HG02970 (cell line): Measurements from ENCODE around the gene DHX38.

Experiments
- ATAC-seq: cut with Tn5 transposase; IDR thresholded peaks from one replicate; pipeline ENCODE4 v1.9.1; 2021; ENCODE audit warnings: mild to moderate bottlenecking, moderate library complexity, moderate number of reproducible peaks; ENCODE audit not compliant: unreplicated experiment, low FRiP score

DHX38 gene

GRCh38 chr16:72113616-72113945 is 19.9 kb downstream of the DHX38 start:
- no peak for ATAC-seq

GRCh38 chr16:72120026-72120425 is 26.4 kb downstream of the DHX38 start:
- no peak for ATAC-seq

GRCh38 chr16:72122308-72122707 is 28.7 kb downstream of the DHX38 start:
- ATAC-seq, result no peak

- no peak for ATAC-seq
Measured at GRCh38 chr16:72122916-72123315, 29.3 kb downstream of the DHX38 start.

- ATAC-seq, result no peak
Measured at GRCh38 chr16:72123426-72123825, 29.8 kb downstream of the DHX38 start.

GRCh38 chr16:72124148-72124547 is 30.5 kb downstream of the DHX38 start:
- ATAC-seq, result no peak

- no peak for ATAC-seq
Measured at GRCh38 chr16:72124761-72125634, 31.4 kb downstream of the DHX38 start.

- no peak for ATAC-seq
Measured at GRCh38 chr16:72125635-72126428, 32.2 kb downstream of the DHX38 start.

GRCh38 chr16:72126429-72126765 is 32.8 kb downstream of the DHX38 start:
- ATAC-seq, result no peak

- ATAC-seq, result no peak
Measured at GRCh38 chr16:72128701-72129100, 35.1 kb downstream of the DHX38 start.

- no peak for ATAC-seq
Measured at GRCh38 chr16:72129976-72130656, 36.5 kb downstream of the DHX38 start.

- no peak for ATAC-seq
Measured at GRCh38 chr16:72131036-72131435, 37.4 kb downstream of the DHX38 start.

GRCh38 chr16:72132726-72133125 is 39.1 kb downstream of the DHX38 start:
- ATAC-seq, result no peak

GRCh38 chr16:72134507-72134906 is 40.9 kb downstream of the DHX38 start:
- ATAC-seq, result no peak

GRCh38 chr16:72137380-72138063 is 43.9 kb downstream of the DHX38 start:
- ATAC-seq, result no peak

GRCh38 chr16:72138064-72138572 is 44.5 kb downstream of the DHX38 start:
- ATAC-seq, result no peak

- no peak for ATAC-seq
Measured at GRCh38 chr16:72139908-72140307, 46.3 kb downstream of the DHX38 start.

- no peak for ATAC-seq
Measured at GRCh38 chr16:72142476-72142875, 48.8 kb downstream of the DHX38 start.

- no peak for ATAC-seq
Measured at GRCh38 chr16:72149676-72150464, 56.2 kb downstream of the DHX38 start.

- no peak for ATAC-seq
Measured at GRCh38 chr16:72159386-72159785, 65.7 kb downstream of the DHX38 start.
